IMR-90 (cell line): Measurements from ENCODE around the gene MMRN2. TPM values are rescaled to one million over a fixed set of nuclear protein-coding genes. Genes with fewer than 3 reads are reported as not detected.
A peak's percentile ranks its signal among the peaks of the same experiment; 100 is the strongest.

Experiments
- ATAC-seq: fragments of 200-7000 bp; cut with Tn5 transposase; 2 replicates; pipeline ENCODE4 v1.9.1; 2020; ENCODE audit warnings: low read depth, mild to moderate bottlenecking, moderate library complexity
- BruUV-seq: library from RNA; stranded (reverse); fragments of 400-500 nt; replicated peaks from 2 replicates; lab custom pipeline; 2021; lab: Mats Ljungman, UMichigan
- CTCF ChIA-PET: fragments of 300-600 bp; formaldehyde crosslinking; extraction: SDS; loops from one replicate; lab custom pipeline; 2021; ENCODE audit warnings: antibody characterized with exemption; lab: Yijun Ruan, JAX
- POLR2A ChIA-PET: fragments of 300-600 bp; sonication (Branson Sonifier 250); formaldehyde crosslinking; loops from one replicate; lab custom pipeline; 2022; ENCODE audit warnings: antibody characterized with exemption; ENCODE audit not compliant: unreplicated experiment; lab: Charles Lee
- DNase-seq: peaks from one replicate; pipeline ENCODE4 v3.0.0; 2013
- H2AFZ ChIP-seq: replicated peaks from 2 replicates; pipeline ENCODE3; 2013; ENCODE audit warnings: low read length, mild to moderate bottlenecking; ENCODE audit not compliant: poor library complexity
- H2AK5ac ChIP-seq: 2 replicates; pipeline ENCODE4 v1.6.1; 2013; ENCODE audit warnings: low read depth, low read length, inconsistent platforms
- H2AK9ac ChIP-seq: replicated peaks from 2 replicates; pipeline ENCODE3; 2013; ENCODE audit warnings: mild to moderate bottlenecking, low read depth, low read length, moderate library complexity; ENCODE audit not compliant: poor library complexity
- H2BK120ac ChIP-seq: 2 replicates; pipeline ENCODE4 v1.6.1; 2013; ENCODE audit warnings: low read depth, low read length, inconsistent platforms
- H2BK15ac ChIP-seq: 3 replicates; pipeline ENCODE4 v1.6.1; 2013; ENCODE audit warnings: low read depth, low read length, inconsistent platforms
- H2BK20ac ChIP-seq: 2 replicates; pipeline ENCODE4 v1.6.1; 2013; ENCODE audit warnings: low read depth, mild to moderate bottlenecking, inconsistent platforms, low read length, moderate library complexity
- H2BK5ac ChIP-seq: 2 replicates; pipeline ENCODE4 v1.6.1; 2013; ENCODE audit warnings: mild to moderate bottlenecking, low read depth, low read length, inconsistent platforms; ENCODE audit not compliant: poor library complexity, severe bottlenecking
- H3K14ac ChIP-seq: replicated peaks from 2 replicates; pipeline ENCODE4 v1.6.1; 2013; ENCODE audit warnings: low read depth, low read length, inconsistent platforms
- H3K18ac ChIP-seq: 2 replicates; pipeline ENCODE4 v1.6.1; 2013; ENCODE audit warnings: low read depth, low read length, control low read depth
- H3K23ac ChIP-seq: 2 replicates; pipeline ENCODE4 v1.6.1; 2013; ENCODE audit warnings: low read depth, low read length, inconsistent platforms
- H3K27ac ChIP-seq: 2 replicates; pipeline ENCODE4 v1.5.1; 2013; ENCODE audit warnings: mild to moderate bottlenecking, control low read depth, low read length; ENCODE audit not compliant: insufficient read depth
- H3K27me3 ChIP-seq: 2 replicates; pipeline ENCODE4 v1.6.1; 2013; ENCODE audit warnings: low read length; ENCODE audit not compliant: control insufficient read depth, insufficient read depth
- H3K36me3 ChIP-seq: 2 replicates; pipeline ENCODE4 v1.6.1; 2013; ENCODE audit warnings: low read length, mixed read lengths; ENCODE audit not compliant: control insufficient read depth, insufficient read depth
- H3K4ac ChIP-seq: 2 replicates; pipeline ENCODE4 v1.6.1; 2013; ENCODE audit warnings: low read depth, low read length, inconsistent platforms
- H3K4me1 ChIP-seq: 2 replicates; pipeline ENCODE4 v1.6.1; 2013; ENCODE audit warnings: low read length, mixed read lengths; ENCODE audit not compliant: control insufficient read depth, insufficient read depth
- H3K4me2 ChIP-seq: 2 replicates; pipeline ENCODE4 v1.6.1; 2013; ENCODE audit warnings: low read depth, mild to moderate bottlenecking, control low read depth, low read length, moderate library complexity
- H3K4me3 ChIP-seq: 2 replicates; pipeline ENCODE4 v1.5.1; 2013; ENCODE audit warnings: low read depth, mild to moderate bottlenecking, control low read depth, low read length, moderate library complexity; ENCODE audit not compliant: insufficient read depth
- H3K56ac ChIP-seq: 2 replicates; pipeline ENCODE4 v1.6.1; 2013; ENCODE audit warnings: low read length, inconsistent platforms; ENCODE audit not compliant: insufficient read depth; ENCODE audit errors: extremely low read depth
- H3K79me1 ChIP-seq, 2 experiments: 2 replicates each; pipeline ENCODE4 v1.6.1; 2013; ENCODE audit warnings: low read length in 2 of 2, inconsistent platforms in 1 of 2, low read depth in 1 of 2
- H3K9ac ChIP-seq: 2 replicates; pipeline ENCODE4 v1.6.1; 2013; ENCODE audit warnings: low read depth, low read length, control low read depth
- H3K9me1 ChIP-seq: 2 replicates; pipeline ENCODE4 v1.6.1; 2013; ENCODE audit warnings: low read length, inconsistent platforms; ENCODE audit not compliant: insufficient read depth
- H3K9me3 ChIP-seq: 2 replicates; pipeline ENCODE4 v1.6.1; 2013; ENCODE audit warnings: low read length; ENCODE audit not compliant: control insufficient read depth, insufficient read depth
- H4K20me1 ChIP-seq: 2 replicates; pipeline ENCODE4 v1.6.1; 2013; ENCODE audit warnings: low read length, inconsistent platforms; ENCODE audit not compliant: insufficient read depth
- H4K5ac ChIP-seq: 2 replicates; pipeline ENCODE4 v1.6.1; 2013; ENCODE audit warnings: mild to moderate bottlenecking, low read depth, low read length, control low read depth
- H4K8ac ChIP-seq, 2 experiments: 2 replicates each; pipeline ENCODE4 v1.6.1; 2013; ENCODE audit warnings: low read depth in 2 of 2, low read length in 2 of 2, control low read depth in 1 of 2, inconsistent platforms in 1 of 2
- H4K91ac ChIP-seq: 2 replicates; pipeline ENCODE4 v1.6.1; 2013; ENCODE audit warnings: low read depth, low read length, inconsistent platforms; ENCODE audit not compliant: insufficient read depth
- BHLHE40 ChIP-seq: fragments of 150-350 bp; IDR thresholded peaks from 2 replicates; pipeline ENCODE4 v1.6.1; 2016; ENCODE audit warnings: mild to moderate bottlenecking, low read depth, low read length
- CEBPB ChIP-seq: IDR thresholded peaks from 2 replicates; pipeline ENCODE4 v1.6.1; 2012; ENCODE audit warnings: low read depth, low read length, improper control_type of control experiment
- CHD1 ChIP-seq: IDR thresholded peaks from 2 replicates; pipeline ENCODE4 v1.6.1; 2012; ENCODE audit warnings: low read depth, low read length, improper control_type of control experiment
- ELK1 ChIP-seq: fragments of 150-350 bp; IDR thresholded peaks from 2 replicates; pipeline ENCODE4 v1.6.1; 2016; ENCODE audit warnings: low read depth, mild to moderate bottlenecking, low read length, moderate library complexity, borderline replicate concordance
- FOS ChIP-seq: fragments of 150-350 bp; IDR thresholded peaks from 2 replicates; pipeline ENCODE4 v1.6.1; 2016; ENCODE audit warnings: low read depth, low read length
- MAZ ChIP-seq: IDR thresholded peaks from 2 replicates; pipeline ENCODE4 v1.6.1; 2012; ENCODE audit warnings: low read depth, mild to moderate bottlenecking, low read length, improper control_type of control experiment, moderate library complexity, borderline replicate concordance
- NFE2L2 ChIP-seq: fragments of 150-350 bp; IDR thresholded peaks from 2 replicates; pipeline ENCODE4 v1.6.1; 2016; ENCODE audit warnings: low read depth, mild to moderate bottlenecking, low read length
- RAD21 ChIP-seq: IDR thresholded peaks from 2 replicates; pipeline ENCODE4 v1.6.1; 2012; ENCODE audit warnings: low read length, improper control_type of control experiment
- RCOR1 ChIP-seq: IDR thresholded peaks from 2 replicates; pipeline ENCODE4 v1.6.1; 2012; ENCODE audit warnings: mild to moderate bottlenecking, low read length, improper control_type of control experiment; ENCODE audit not compliant: insufficient replicate concordance
- RFX5 ChIP-seq: IDR thresholded peaks from 2 replicates; pipeline ENCODE4 v1.8.0; 2012; ENCODE audit warnings: low read depth, mild to moderate bottlenecking, low read length, moderate library complexity
- SMC3 ChIP-seq: fragments of 150-350 bp; IDR thresholded peaks from 2 replicates; pipeline ENCODE4 v1.6.1; 2016; ENCODE audit warnings: low read depth, mild to moderate bottlenecking, antibody characterized with exemption, low read length, moderate library complexity
- USF2 ChIP-seq: fragments of 150-350 bp; IDR thresholded peaks from 2 replicates; pipeline ENCODE4 v1.6.1; 2017; ENCODE audit warnings: mild to moderate bottlenecking, antibody characterized with exemption, low read length, low read depth
- WGBS, 2 experiments: methylation state at CpG; one replicate each; pipeline versions ENCODE4 v1.1.5 to v1.1.7; 2013; ENCODE audit warnings: missing lambda C conversion rate in 2 of 2; ENCODE audit not compliant: insufficient read length in 1 of 2; ENCODE audit errors: extremely low coverage in 2 of 2; 5-methylcytosine and 5-hydroxymethylcytosine counted together
- dilution Hi-C: fragments of 300-500 bp; cut with HindIII; formaldehyde crosslinking; loops from one replicate; pipeline ENCODE4 v1.14.3; 2018; ENCODE audit warnings: low sequenced_read_pairs; ENCODE audit not compliant: unreplicated experiment
- in situ Hi-C: fragments of 300-500 bp; cut with MboI; formaldehyde crosslinking; loops from 3 replicates; pipeline ENCODE4 v1.14.3; 2019; ENCODE audit warnings: low sequenced_read_pairs, inconsistent platforms, mixed read lengths
- intact Hi-C: fragments of 100-400 bp; cut with micrococcal nuclease; formaldehyde crosslinking; loops from 2 replicates; pipeline ENCODE4 v1.10.0; 2022
- polyA plus RNA-seq, 3 experiments: library from polyadenylated mRNA; depleted of rRNA; stranded (reverse); fragments of >200 nt; gene quantifications; 2 replicates each; pipeline ENCODE4 v1.2.3, GENCODE V29; 2012; ENCODE audit warnings: low replicate concordance in 1 of 3
- total RNA-seq: library from RNA; depleted of rRNA; stranded (reverse); fragments of >200 nt; gene quantifications from 2 replicates; pipeline ENCODE4 v1.2.3, GENCODE V29; 2012

MMRN2 gene
- total and polyA plus RNA-seq, 2 of the 4 experiments (the other 2 are of a cell fraction), result 1.6 to 1.8 TPM

GRCh38 chr10:86959737-86960002 lies 2.3 kb upstream of the MMRN2 start (continued):
- no peak for TF ChIP-seq RFX5
- TF ChIP-seq RCOR1, result no peak
- no peak for TF ChIP-seq RAD21
- TF ChIP-seq BHLHE40, result no peak
- no peak for TF ChIP-seq NFE2L2
- no peak for TF ChIP-seq MAZ

- Histone ChIP-seq H3K27ac (peak overlapping the region; percentile 32), H4K8ac (peak overlapping the region; percentile 89 to 96), H2AK5ac (peak overlapping the region; percentile 98), H3K4me3 (no peak overlapping the region), H3K4ac (peak overlapping the region; percentile 97), H3K23ac (peak overlapping the region; percentile 7; the same call in 1 of the 2 replicates), H2BK120ac (peak overlapping the region; percentile 98), H3K9ac (no peak overlapping the region), H4K5ac (peak overlapping the region; percentile 72), H3K4me1 (peaks cover 16% of the 10 kb centered on the region), H3K4me2 (no peak overlapping the region), H2AFZ (peak overlapping the region; percentile 92), H4K20me1 (no peaks in the 10 kb centered on the region), H2BK15ac (peak overlapping the region; percentile 80; the same call in 2 of the 3 replicates), H2BK5ac (peak overlapping the region; percentile 52), H4K91ac (peak overlapping the region; percentile 96), H2BK20ac (peak overlapping the region; percentile 77), H2AK9ac (peak overlapping the region; percentile 99), H3K9me3 (no peaks in the 10 kb centered on the region), H3K18ac (peak overlapping the region; percentile 19), H3K14ac (peak overlapping the region; percentile 75), H3K9me1 (peaks cover 12% of the 10 kb centered on the region), H3K27me3 (no peaks in the 10 kb centered on the region), H3K79me1 (peaks cover 0 to 13% of the 10 kb centered on the region in 2 experiments; a peak in 1 of 4 replicates), H3K56ac (peak overlapping the region; percentile 8; the same call in 1 of the 2 replicates), H3K36me3 (no peaks in the 10 kb centered on the region)
- ATAC-seq (peak; percentile 78), DNase-seq (peak; percentile 78)
- ChIA-PET POLR2A (no interaction called here), CTCF (interaction anchor here (0.9 to 1.1 kb wide), 2 partner anchors 7 to 270 kb away, joined by 3 to 4 read pairs; no protein-coding TSS in a partner anchor)
- in situ Hi-C loops (no loop called here), intact Hi-C loops (no loop called here), dilution Hi-C loops (no loop called here)
- no CpG with 5 or more reads among the region's 16 CpGs for WGBS, 2 experiments
- BruUV-seq, result no TSS peak
- TF ChIP-seq MAZ (peak; percentile 66), ELK1 (no peak), CEBPB (no peak), RAD21 (no peak), NFE2L2 (peak; percentile 47; the same call in 1 of the 2 replicates), USF2 (no peak), FOS (peak; percentile 42), SMC3 (no peak), CHD1 (no peak), RCOR1 (no peak)
Observed at GRCh38 chr10:86958901-86959736, 1.7 kb upstream of the MMRN2 start.
